BJ (cell line): ENCODE measurements around the gene AUH. TPM values are rescaled to one million over a fixed set of nuclear protein-coding genes. Genes with fewer than 3 reads are reported as not detected.

Source experiments
- CTCF ChIA-PET: fragments of 350-600 bp; formaldehyde crosslinking; extraction: SDS; loops from one replicate; lab custom pipeline; 2021; ENCODE audit warnings: antibody characterized with exemption, inconsistent platforms; lab: Yijun Ruan, JAX
- POLR2A ChIA-PET: fragments of 300-600 bp; sonication (Branson Sonifier 250); formaldehyde crosslinking; extraction: SDS; loops from one replicate; lab custom pipeline; 2021; ENCODE audit warnings: antibody characterized with exemption; lab: Charles Lee
- DNase-seq: peaks from one replicate; pipeline ENCODE4 v3.0.0-alpha.2; 2011; ENCODE audit warnings: low read depth
- H3K27me3 ChIP-seq: 2 replicates; pipeline ENCODE4 v1.6.0; 2011; ENCODE audit warnings: low read length; ENCODE audit not compliant: control insufficient read depth, insufficient read depth
- H3K36me3 ChIP-seq: 2 replicates; pipeline ENCODE4 v1.5.1; 2011; ENCODE audit warnings: low read length; ENCODE audit not compliant: control insufficient read depth, insufficient read depth
- H3K4me3 ChIP-seq: 2 replicates; pipeline ENCODE4 v1.5.1; 2011; ENCODE audit warnings: low read depth, mild to moderate bottlenecking, control low read depth, low read length
- polyA plus RNA-seq: library from polyadenylated mRNA; depleted of rRNA; stranded (reverse); fragments of >200 nt; gene quantifications from 2 replicates; pipeline ENCODE4 v1.2.3, GENCODE V29; 2011
- TF ChIP-seq, protein P1 (sequence below): IDR thresholded peaks from 2 replicates; pipeline ENCODE4 v1.5.1; 2011; ENCODE audit warnings: low read depth, mild to moderate bottlenecking, control low read depth, inconsistent platforms, low read length, moderate library complexity; ENCODE audit not compliant: insufficient read depth

AUH gene
- polyA plus RNA-seq, 1 experiment: 4.1 TPM

DNA sequence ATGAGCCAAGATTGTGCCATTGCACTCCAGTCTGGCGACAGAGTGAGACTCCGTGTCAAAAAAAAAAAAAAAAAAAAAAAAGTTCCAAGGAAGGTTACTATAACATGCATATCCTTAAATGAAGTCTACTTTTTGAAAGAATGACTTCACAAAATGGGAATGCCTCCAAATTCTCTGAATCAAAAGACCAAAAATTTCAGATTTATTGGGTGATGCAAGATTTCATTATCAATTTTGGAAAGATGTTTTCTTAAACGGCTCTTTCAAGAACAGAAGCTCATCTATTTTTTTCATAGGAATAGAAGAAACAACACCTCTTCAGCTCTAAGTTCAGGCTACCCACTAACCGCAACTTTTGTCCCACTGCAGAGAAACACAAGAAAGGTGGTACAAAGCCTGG lies 69.9 kb downstream of the AUH start:
- DNase-seq: no peak
- H3K36me3 ChIP-seq: peaks cover under 1% of the 10 kb centered on the region
- ChIA-PET POLR2A (interaction anchor here (0.7 kb wide), 2 partner anchors 46 to 344 kb away, joined by 4 to 26 read pairs; no protein-coding TSS in a partner anchor), CTCF (no interaction called here)
- TF ChIP-seq, protein P1, sequence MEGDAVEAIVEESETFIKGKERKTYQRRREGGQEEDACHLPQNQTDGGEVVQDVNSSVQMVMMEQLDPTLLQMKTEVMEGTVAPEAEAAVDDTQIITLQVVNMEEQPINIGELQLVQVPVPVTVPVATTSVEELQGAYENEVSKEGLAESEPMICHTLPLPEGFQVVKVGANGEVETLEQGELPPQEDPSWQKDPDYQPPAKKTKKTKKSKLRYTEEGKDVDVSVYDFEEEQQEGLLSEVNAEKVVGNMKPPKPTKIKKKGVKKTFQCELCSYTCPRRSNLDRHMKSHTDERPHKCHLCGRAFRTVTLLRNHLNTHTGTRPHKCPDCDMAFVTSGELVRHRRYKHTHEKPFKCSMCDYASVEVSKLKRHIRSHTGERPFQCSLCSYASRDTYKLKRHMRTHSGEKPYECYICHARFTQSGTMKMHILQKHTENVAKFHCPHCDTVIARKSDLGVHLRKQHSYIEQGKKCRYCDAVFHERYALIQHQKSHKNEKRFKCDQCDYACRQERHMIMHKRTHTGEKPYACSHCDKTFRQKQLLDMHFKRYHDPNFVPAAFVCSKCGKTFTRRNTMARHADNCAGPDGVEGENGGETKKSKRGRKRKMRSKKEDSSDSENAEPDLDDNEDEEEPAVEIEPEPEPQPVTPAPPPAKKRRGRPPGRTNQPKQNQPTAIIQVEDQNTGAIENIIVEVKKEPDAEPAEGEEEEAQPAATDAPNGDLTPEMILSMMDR: no peak
- no peak overlapping the region for H3K4me3 ChIP-seq
- no peaks in the 10 kb centered on the region for H3K27me3 ChIP-seq

DNA sequence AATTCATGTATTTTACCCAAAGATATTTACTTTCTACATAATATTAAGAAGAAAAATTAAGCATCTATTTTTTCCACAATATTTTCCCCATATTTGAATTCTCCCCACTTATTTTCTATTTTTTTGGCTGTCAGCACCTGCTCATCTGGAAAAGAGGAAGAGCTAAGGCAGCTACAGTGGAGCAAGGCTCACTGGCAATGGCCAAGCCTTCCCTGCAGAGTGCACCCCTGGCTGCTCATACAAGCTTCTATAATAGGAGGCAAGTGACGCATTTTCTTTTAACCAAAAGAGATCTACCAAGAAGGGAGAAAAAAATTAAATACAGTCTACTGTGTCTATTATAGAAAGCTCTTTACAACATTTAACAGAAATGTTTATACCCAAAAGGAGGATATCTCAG lies 72.5 kb downstream of the AUH start:
- ChIA-PET CTCF (no interaction called here), POLR2A (no interaction called here)
- H3K4me3 ChIP-seq: no peak overlapping the region
- H3K36me3 ChIP-seq: no peaks in the 10 kb centered on the region
- DNase-seq: no peak
- H3K27me3 ChIP-seq: no peaks in the 10 kb centered on the region
- TF ChIP-seq, protein P1: no peak

DNA sequence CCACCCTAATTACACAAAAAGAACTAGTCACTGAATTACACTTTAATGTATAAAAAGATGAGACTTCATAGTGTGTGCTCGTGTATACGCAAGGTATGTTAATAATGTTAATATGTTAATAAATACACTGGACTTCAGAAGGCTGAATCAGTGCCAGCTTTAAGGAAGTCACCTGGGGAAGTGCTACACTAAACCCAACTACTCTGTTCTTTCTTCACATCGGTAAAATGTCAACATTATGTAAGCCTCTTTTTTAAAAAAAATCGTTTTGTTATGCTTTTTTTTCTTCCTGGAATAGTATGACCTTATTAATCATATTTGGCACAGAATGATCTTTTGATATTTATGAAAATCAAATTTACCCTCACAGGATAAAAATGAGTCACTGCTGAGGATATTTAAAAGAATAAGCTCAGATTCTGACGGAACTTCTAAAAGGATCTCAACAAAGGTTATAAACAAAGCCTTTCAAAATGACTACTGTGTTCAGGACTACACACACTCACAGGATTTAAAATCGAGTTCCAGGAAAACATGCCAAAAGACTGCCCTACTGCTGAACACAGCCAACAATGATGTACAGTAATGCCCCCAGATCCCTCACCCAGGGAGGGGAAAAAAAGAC lies 75.9 kb downstream of the AUH start:
- POLR2A ChIA-PET: no interaction called here
- H3K36me3 ChIP-seq: no peaks in the 10 kb centered on the region
- no peak for DNase-seq
- CTCF ChIA-PET: interaction anchor here (0.6 to 1.5 kb wide), 2 partner anchors 10 to 1193 kb away, joined by 3 to 5 read pairs; no protein-coding TSS in a partner anchor
- TF ChIP-seq, protein P1: no peak
- no peaks in the 10 kb centered on the region for H3K27me3 ChIP-seq
- H3K4me3 ChIP-seq: no peak overlapping the region

DNA sequence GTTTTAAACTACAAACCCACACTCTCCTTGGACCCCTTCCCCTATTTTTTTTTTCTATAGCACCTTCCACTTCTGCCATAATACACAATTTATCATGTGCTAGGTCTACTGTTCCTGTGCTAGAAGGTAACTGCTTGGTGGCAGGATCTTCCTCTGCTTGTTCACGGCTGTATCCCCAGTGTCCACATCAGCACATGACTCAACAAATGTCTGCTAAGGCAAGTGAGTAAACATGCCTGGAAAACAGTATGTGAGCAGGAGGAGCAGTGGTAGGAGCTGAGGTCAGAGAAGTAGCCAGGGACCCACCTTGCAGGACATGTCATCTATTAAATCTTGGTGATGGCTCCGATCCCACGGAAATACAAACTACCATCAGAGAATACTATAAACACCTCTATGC lies 79.4 kb downstream of the AUH start:
- TF ChIP-seq, protein P1: no peak
- Histone ChIP-seq H3K36me3 (no peaks in the 10 kb centered on the region), H3K27me3 (no peaks in the 10 kb centered on the region), H3K4me3 (no peak overlapping the region)
- DNase-seq: no peak
- CTCF ChIA-PET: no interaction called here
- POLR2A ChIA-PET: no interaction called here

DNA sequence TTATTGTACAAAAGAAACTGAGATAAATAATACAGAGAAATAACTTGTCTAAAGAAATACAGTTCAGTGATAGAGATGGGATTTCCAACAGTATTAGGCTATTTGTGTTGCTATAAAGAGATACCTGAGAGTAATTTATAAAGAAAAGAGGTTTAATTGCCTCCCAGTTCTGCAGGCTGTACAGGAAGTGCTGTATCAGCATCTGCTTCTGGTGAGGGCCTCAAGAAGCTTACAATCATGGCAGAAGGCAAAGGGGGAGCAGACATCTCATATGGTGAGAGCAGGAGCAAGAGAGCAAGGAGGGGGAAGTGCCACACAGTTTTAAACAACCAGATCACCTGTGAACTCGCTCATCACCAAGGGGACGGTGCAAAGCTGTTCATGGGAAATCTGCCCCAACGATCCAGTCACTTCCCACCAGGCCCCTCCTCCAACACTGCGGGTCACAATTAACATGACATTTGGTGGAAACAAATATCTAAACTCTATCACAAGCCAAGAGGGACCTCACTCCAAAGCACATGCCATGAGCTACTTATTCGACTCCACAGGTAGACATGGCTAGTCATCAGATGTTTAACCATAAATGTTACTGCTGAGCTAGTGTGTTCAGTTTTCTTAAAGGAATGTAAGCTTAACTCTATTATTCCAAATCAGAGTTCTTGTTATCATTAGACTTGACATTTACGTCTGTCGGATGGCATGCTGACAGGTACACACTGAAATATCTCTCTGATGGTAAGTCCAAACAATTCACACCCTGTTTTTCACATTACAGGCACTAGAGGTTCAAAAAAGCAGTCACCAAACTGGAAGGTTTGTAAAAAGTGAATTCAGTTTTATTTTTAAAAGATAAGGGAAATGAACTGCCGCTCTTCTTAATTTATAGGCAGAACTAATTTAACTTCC lies 82.2 kb downstream of the AUH start:
- TF ChIP-seq, protein P1: no peak

More for the DNA sequence above, 82.2 kb downstream of the AUH start:
- Histone ChIP-seq H3K4me3 (no peak overlapping the region), H3K36me3 (no peaks in the 10 kb centered on the region), H3K27me3 (no peaks in the 10 kb centered on the region)
- ChIA-PET POLR2A (no interaction called here), CTCF (interaction anchor here (2.0 kb wide), 1 partner anchor 14 kb away, joined by 5 read pairs; no protein-coding TSS in a partner anchor)
- DNase-seq: no peak
